ENCODE data around the gene AVL9.
"Not testable (repeated sequence)": the region's sequence is repeated elsewhere in the genome, so short reads cannot be mapped to it uniquely, and the experiment has no call there.

The AVL9 gene

DNA sequence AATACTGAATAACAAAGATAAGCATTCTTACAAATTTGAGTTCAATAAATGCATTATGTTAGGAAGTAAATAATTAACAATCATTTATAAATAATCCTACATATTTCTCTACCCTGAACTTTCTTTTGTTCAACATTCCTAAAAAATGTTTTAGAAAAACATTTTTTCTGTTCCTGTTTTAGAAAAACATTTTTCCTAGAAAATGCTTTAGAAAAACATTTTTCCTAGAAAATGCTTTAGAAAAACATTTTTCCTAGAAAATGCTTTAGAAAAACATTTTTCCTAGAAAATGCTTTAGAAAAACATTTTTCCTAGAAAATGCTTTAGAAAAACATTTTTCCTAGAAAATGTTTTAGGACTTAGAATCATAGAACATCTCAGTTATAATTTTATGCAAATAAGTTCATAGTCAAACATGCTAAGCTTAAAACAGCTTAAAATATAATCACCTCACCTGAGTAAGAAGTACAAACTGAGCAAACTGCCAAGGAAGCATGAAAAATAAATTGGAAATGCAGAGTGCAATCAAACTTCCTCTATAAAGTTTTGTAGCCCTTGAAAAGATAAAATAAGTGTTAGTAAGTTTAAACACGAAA is 139.6 kb downstream of the AVL9 start:
- DNase-seq (ENCODE audit: low read depth in 2 of 2, low spot score in 1 of 2): not testable (repeated sequence)

DNA sequence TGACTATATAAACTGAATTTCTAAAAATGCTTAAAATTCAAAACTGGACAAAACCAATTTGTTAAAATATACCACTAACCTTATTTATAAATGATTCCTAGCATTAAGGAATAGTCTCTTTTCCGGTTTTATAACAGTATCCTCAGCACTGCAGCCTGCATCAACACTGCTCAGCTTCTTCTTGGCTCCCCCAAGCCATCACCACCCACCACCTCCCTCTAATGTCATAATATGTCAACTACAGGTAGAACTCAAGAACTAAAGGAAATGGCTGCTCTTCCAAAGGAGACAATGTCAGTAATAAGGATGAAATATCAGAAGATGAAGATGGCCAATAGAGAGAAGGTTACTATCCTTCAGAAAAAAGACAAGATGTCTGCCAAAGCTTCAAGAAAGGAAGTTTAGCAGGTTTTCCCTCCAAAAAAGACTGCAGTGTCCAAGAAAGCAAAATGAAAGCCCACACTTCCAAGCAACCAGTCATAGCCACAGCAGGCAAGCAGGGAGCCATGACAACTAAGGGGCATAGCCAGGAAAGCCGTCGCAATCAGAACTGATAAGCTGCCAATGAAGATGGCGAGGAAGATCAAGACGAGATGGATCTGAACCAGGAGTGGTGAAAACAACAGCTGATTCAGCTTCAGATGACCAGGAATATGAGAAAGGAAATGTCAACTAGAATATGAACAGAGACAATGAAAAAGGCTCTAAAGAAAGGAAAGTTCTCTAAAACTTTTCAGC is 141.6 kb downstream of the AVL9 start:
- DNase-seq (ENCODE audit: low read depth in 2 of 2, low spot score in 1 of 2): not testable (repeated sequence)

DNA sequence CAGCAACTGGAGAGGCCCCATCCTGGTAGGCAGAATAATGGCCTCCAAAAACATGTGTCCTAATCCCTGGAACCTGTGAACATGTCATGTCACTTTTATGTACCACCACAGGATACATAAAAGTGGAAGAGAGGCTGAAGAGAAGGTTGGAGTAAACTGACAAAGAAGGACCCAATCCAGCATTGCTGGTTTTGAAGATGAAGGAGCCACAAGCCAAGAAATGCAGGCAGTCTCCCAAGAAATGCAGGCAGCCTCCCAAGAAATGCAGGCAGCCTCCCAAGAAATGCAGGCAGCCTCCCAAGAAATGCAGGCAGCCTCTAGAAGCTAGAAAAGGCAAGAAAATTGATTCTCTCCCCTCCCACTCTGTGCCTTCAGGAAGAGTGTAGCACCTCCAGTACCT is 142.3 kb downstream of the AVL9 start:
- not testable (repeated sequence) for DNase-seq (ENCODE audit: low read depth in 2 of 2, low spot score in 1 of 2)
